Epithelial cell of esophagus (primary cell): ENCODE results near the gene BTNL3.
"Not testable (repeated sequence)": the region's sequence is repeated elsewhere in the genome, so short reads cannot be mapped to it uniquely, and the experiment has no call there.

Source experiments
- DNase-seq: peaks from one replicate; pipeline ENCODE4 v3.0.0; 2010; ENCODE audit warnings: low read depth
- H3K4me3 ChIP-seq: 2 replicates; pipeline ENCODE4 v1.5.1; 2011; ENCODE audit warnings: mild to moderate bottlenecking, low read length, control low read depth
- CTCF ChIP-seq: IDR thresholded peaks from 2 replicates; pipeline ENCODE4 v1.5.1; 2011; ENCODE audit warnings: low read depth, mild to moderate bottlenecking, low read length, control low read depth, inconsistent platforms; ENCODE audit not compliant: insufficient read depth; ENCODE audit errors: missing control alignments

The BTNL3 gene

GRCh38 chr5:181042722-181043121 is 54.1 kb downstream of the BTNL3 start:
- no peak for DNase-seq
- no peak for TF ChIP-seq CTCF
- H3K4me3 ChIP-seq, result no peak overlapping the region

GRCh38 chr5:181043285-181044092 is 54.8 kb downstream of the BTNL3 start:
- no peak for DNase-seq
- TF ChIP-seq CTCF, result no peak

GRCh38 chr5:181044093-181044599 is 55.5 kb downstream of the BTNL3 start:
- no peak overlapping the region for H3K4me3 ChIP-seq
- DNase-seq, result no peak
- no peak for TF ChIP-seq CTCF

More at GRCh38 chr5:181043285-181044092, 54.8 kb downstream of the BTNL3 start:
- H3K4me3 ChIP-seq, result no peak overlapping the region

GRCh38 chr5:181044662-181045305 is 56.1 kb downstream of the BTNL3 start:
- TF ChIP-seq CTCF, result no peak
- DNase-seq, result no peak
- no peak overlapping the region for H3K4me3 ChIP-seq

GRCh38 chr5:181045316-181045715 is 56.7 kb downstream of the BTNL3 start:
- TF ChIP-seq CTCF, result no peak
- no peak overlapping the region for H3K4me3 ChIP-seq
- DNase-seq, result no peak

- not testable (repeated sequence) for H3K4me3 ChIP-seq, DNase-seq
These were observed 57.2 kb downstream of the BTNL3 start for GRCh38 chr5:181045857-181046256.

GRCh38 chr5:181047288-181047687 is 58.6 kb downstream of the BTNL3 start:
- no peak overlapping the region for H3K4me3 ChIP-seq
- TF ChIP-seq CTCF, result no peak
- DNase-seq, result no peak
